GM13977 (cell line): Measurements from ENCODE around the gene C17orf114.

Experiments used
- DNase-seq: peaks from one replicate; pipeline ENCODE4 v3.0.0; 2012; ENCODE audit warnings: low spot score
- in situ Hi-C: fragments of 300-500 bp; cut with MboI; formaldehyde crosslinking; loops from one replicate; pipeline ENCODE4 v1.12.0; 2022; ENCODE audit warnings: low sequenced_read_pairs, low pct_unique_long_range_greater_than_20kb, mixed read lengths, inconsistent platforms; ENCODE audit not compliant: unreplicated experiment
- TF ChIP-seq, protein P1 (sequence below): IDR thresholded peaks from 2 replicates; pipeline ENCODE4 v1.5.1; 2012; ENCODE audit warnings: mild to moderate bottlenecking, control low read depth; ENCODE audit not compliant: insufficient read depth; ENCODE audit errors: extremely low read depth, missing control alignments

Gene C17orf114

DNA sequence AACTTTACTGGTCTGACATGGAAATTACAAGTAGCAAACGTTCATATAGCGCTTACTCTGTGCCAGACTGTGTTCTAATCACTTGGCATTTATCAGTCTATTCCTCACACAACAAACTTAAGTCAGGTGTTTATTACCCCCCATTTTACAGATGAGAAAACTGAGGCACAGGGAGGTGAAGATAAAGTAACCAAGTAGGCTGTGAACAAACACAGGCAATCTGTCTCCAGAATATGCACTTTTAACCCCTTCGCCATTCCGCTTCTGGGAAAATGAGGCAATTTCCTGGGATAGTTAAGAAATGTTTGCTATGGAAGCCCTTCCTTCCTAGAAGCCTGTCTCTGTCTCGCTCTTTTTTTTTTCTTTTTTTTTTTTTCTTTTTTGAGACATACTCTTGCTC lies 50.2 kb downstream of the C17orf114 start:
- DNase-seq = no peak
- TF ChIP-seq, protein P1, sequence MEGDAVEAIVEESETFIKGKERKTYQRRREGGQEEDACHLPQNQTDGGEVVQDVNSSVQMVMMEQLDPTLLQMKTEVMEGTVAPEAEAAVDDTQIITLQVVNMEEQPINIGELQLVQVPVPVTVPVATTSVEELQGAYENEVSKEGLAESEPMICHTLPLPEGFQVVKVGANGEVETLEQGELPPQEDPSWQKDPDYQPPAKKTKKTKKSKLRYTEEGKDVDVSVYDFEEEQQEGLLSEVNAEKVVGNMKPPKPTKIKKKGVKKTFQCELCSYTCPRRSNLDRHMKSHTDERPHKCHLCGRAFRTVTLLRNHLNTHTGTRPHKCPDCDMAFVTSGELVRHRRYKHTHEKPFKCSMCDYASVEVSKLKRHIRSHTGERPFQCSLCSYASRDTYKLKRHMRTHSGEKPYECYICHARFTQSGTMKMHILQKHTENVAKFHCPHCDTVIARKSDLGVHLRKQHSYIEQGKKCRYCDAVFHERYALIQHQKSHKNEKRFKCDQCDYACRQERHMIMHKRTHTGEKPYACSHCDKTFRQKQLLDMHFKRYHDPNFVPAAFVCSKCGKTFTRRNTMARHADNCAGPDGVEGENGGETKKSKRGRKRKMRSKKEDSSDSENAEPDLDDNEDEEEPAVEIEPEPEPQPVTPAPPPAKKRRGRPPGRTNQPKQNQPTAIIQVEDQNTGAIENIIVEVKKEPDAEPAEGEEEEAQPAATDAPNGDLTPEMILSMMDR = no peak
- in situ Hi-C loops = no loop called here
